GM23338 (cell line): ENCODE results near the gene SYPL2. TPM values are rescaled to one million over a fixed set of nuclear protein-coding genes. Genes with fewer than 3 reads are reported as not detected.
A peak's percentile ranks its signal among the peaks of the same experiment; 100 is the strongest.

Experiments
- ATAC-seq: fragments of 200-7000 bp; cut with Tn5 transposase; 3 replicates; pipeline ENCODE4 v1.9.1; 2020
- DNase-seq: peaks from one replicate; pipeline ENCODE4 v3.0.0-alpha.2; 2015; ENCODE audit warnings: low spot score
- H2AFZ ChIP-seq: fragments of 200-600 bp; sonication (generic); 2 replicates; pipeline ENCODE4 v1.8.0; 2016; ENCODE audit warnings: antibody characterized with exemption, mild to moderate bottlenecking, moderate library complexity
- H3F3A ChIP-seq: fragments of 200-600 bp; sonication (generic); replicated peaks from 2 replicates; pipeline ENCODE4 v1.8.0; 2017; ENCODE audit warnings: antibody characterized with exemption, mixed run types, low read depth
- H3K27ac ChIP-seq: fragments of 200-600 bp; sonication (generic); 2 replicates; pipeline ENCODE4 v1.6.1; 2016; ENCODE audit warnings: low read depth
- H3K27me3 ChIP-seq: fragments of 200-600 bp; sonication (generic); 2 replicates; pipeline ENCODE4 v1.8.0; 2016; ENCODE audit warnings: mild to moderate bottlenecking, mixed run types, moderate library complexity; ENCODE audit not compliant: insufficient read depth
- H3K36me3 ChIP-seq: fragments of 200-600 bp; sonication (generic); 2 replicates; pipeline ENCODE4 v1.8.0; 2016; ENCODE audit warnings: mild to moderate bottlenecking; ENCODE audit not compliant: insufficient read depth
- H3K4me1 ChIP-seq: fragments of 200-600 bp; sonication (generic); 2 replicates; pipeline ENCODE4 v1.8.0; 2016; ENCODE audit warnings: mild to moderate bottlenecking, moderate library complexity; ENCODE audit not compliant: insufficient read depth
- H3K4me2 ChIP-seq: fragments of 200-600 bp; sonication (generic); 2 replicates; pipeline ENCODE4 v1.7.1; 2017; ENCODE audit warnings: mixed run types
- H3K4me3 ChIP-seq: fragments of 200-600 bp; sonication (generic); 2 replicates; pipeline ENCODE4 v1.6.1; 2016; ENCODE audit warnings: mixed run types
- H3K79me2 ChIP-seq: fragments of 200-600 bp; sonication (generic); replicated peaks from 2 replicates; pipeline ENCODE4 v1.8.0; 2017; ENCODE audit warnings: mild to moderate bottlenecking; ENCODE audit not compliant: insufficient read depth
- H3K9me2 ChIP-seq: fragments of 200-600 bp; sonication (generic); 2 replicates; pipeline ENCODE4 v1.8.0; 2017; ENCODE audit not compliant: insufficient read depth
- H4K20me1 ChIP-seq: fragments of 200-600 bp; sonication (generic); replicated peaks from 2 replicates; pipeline ENCODE4 v1.8.0; 2017; ENCODE audit warnings: mild to moderate bottlenecking; ENCODE audit not compliant: insufficient read depth
- H3K27ac Mint-ChIP-seq: 2 replicates; pipeline ENCODE4 v1.8.0; 2020; ENCODE audit warnings: inconsistent platforms, mild to moderate bottlenecking, moderate library complexity, mixed read lengths
- H3K27me3 Mint-ChIP-seq: 3 replicates; pipeline ENCODE4 v1.8.0; 2022; ENCODE audit warnings: low read depth, mild to moderate bottlenecking, moderate library complexity, mixed read lengths, inconsistent platforms; ENCODE audit not compliant: insufficient read depth, poor library complexity
- H3K36me3 Mint-ChIP-seq: 3 replicates; pipeline ENCODE4 v1.8.0; 2021; ENCODE audit warnings: low read depth, mild to moderate bottlenecking, inconsistent platforms, moderate library complexity, mixed read lengths
- H3K4me1 Mint-ChIP-seq: 3 replicates; pipeline ENCODE4 v1.8.0; 2020; ENCODE audit warnings: mild to moderate bottlenecking, inconsistent platforms, mixed read lengths
- H3K4me3 Mint-ChIP-seq: 3 replicates; pipeline ENCODE4 v1.8.0; 2021; ENCODE audit warnings: moderate library complexity, mild to moderate bottlenecking, inconsistent platforms, mixed read lengths
- H3K9me3 Mint-ChIP-seq: 3 replicates; pipeline ENCODE4 v1.8.0; 2020; ENCODE audit warnings: moderate library complexity, mild to moderate bottlenecking, inconsistent platforms, mixed read lengths
- POLR2AphosphoS5 ChIP-seq: IDR thresholded peaks from 2 replicates; pipeline ENCODE4 v1.6.1; 2016; ENCODE audit warnings: antibody characterized with exemption, low read depth
- ZNF114 ChIP-seq: fragments of 250-450 bp; sonication (Bioruptor Pico); IDR thresholded peaks from 2 replicates; pipeline ENCODE4 v1.5.0; 2020; ENCODE audit warnings: mild to moderate bottlenecking, moderate library complexity
- polyA plus RNA-seq: library from polyadenylated mRNA; unstranded; fragments of >200 nt; fragmentation: Nextera tagmentation; extraction: Ambion mirVana; gene quantifications from 2 replicates; pipeline ENCODE4 v1.2.1, GENCODE V29; 2016
- total RNA-seq: library from RNA; depleted of rRNA; stranded (reverse); fragments of >200 nt; shearing (Covaris generic); gene quantifications from 2 replicates; pipeline ENCODE4 v1.2.3, GENCODE V29; 2014
- TF ChIP-seq, protein P1 (sequence below): fragments of 250-450 bp; sonication (Bioruptor Pico); IDR thresholded peaks from 2 replicates; pipeline ENCODE4 v1.5.0; 2020; ENCODE audit warnings: mild to moderate bottlenecking, moderate library complexity
- TF ChIP-seq, protein P2 (sequence below): IDR thresholded peaks from one replicate; pipeline ENCODE4 v1.6.1; 2018; ENCODE audit warnings: antibody characterized with exemption; ENCODE audit not compliant: unreplicated experiment

SYPL2 gene
- total and polyA plus RNA-seq, 2 experiments from 2014 or later = 0.40 to 0.49 TPM

DNA sequence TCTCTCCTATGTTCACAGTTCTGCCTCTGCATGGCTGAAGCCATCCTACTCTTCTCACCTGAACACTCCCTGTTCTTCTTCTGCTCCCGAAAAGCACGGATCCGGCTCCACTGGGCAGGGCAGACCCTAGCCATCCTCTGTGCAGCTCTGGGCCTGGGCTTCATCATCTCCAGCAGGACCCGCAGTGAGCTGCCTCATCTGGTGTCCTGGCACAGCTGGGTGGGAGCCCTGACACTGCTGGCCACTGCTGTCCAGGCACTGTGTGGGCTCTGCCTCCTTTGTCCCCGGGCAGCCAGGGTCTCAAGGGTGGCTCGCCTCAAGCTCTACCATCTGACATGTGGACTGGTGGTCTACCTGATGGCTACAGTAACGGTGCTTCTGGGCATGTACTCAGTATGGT, 29.4 kb downstream of the SYPL2 start:
- peaks cover 24% of the 10 kb centered on the region for H3K4me1 Mint-ChIP-seq
- no peaks in the 10 kb centered on the region for H3K27me3 ChIP-seq
- DNase-seq (no peak), ATAC-seq (no peak)
- no peak overlapping the region for H3K4me2 ChIP-seq
- no peaks in the 10 kb centered on the region for H3K36me3 ChIP-seq
- H3K79me2 ChIP-seq = no peaks in the 10 kb centered on the region
- H3K4me3 Mint-ChIP-seq = peak overlapping the region; percentile 93
- TF ChIP-seq, protein P1, sequence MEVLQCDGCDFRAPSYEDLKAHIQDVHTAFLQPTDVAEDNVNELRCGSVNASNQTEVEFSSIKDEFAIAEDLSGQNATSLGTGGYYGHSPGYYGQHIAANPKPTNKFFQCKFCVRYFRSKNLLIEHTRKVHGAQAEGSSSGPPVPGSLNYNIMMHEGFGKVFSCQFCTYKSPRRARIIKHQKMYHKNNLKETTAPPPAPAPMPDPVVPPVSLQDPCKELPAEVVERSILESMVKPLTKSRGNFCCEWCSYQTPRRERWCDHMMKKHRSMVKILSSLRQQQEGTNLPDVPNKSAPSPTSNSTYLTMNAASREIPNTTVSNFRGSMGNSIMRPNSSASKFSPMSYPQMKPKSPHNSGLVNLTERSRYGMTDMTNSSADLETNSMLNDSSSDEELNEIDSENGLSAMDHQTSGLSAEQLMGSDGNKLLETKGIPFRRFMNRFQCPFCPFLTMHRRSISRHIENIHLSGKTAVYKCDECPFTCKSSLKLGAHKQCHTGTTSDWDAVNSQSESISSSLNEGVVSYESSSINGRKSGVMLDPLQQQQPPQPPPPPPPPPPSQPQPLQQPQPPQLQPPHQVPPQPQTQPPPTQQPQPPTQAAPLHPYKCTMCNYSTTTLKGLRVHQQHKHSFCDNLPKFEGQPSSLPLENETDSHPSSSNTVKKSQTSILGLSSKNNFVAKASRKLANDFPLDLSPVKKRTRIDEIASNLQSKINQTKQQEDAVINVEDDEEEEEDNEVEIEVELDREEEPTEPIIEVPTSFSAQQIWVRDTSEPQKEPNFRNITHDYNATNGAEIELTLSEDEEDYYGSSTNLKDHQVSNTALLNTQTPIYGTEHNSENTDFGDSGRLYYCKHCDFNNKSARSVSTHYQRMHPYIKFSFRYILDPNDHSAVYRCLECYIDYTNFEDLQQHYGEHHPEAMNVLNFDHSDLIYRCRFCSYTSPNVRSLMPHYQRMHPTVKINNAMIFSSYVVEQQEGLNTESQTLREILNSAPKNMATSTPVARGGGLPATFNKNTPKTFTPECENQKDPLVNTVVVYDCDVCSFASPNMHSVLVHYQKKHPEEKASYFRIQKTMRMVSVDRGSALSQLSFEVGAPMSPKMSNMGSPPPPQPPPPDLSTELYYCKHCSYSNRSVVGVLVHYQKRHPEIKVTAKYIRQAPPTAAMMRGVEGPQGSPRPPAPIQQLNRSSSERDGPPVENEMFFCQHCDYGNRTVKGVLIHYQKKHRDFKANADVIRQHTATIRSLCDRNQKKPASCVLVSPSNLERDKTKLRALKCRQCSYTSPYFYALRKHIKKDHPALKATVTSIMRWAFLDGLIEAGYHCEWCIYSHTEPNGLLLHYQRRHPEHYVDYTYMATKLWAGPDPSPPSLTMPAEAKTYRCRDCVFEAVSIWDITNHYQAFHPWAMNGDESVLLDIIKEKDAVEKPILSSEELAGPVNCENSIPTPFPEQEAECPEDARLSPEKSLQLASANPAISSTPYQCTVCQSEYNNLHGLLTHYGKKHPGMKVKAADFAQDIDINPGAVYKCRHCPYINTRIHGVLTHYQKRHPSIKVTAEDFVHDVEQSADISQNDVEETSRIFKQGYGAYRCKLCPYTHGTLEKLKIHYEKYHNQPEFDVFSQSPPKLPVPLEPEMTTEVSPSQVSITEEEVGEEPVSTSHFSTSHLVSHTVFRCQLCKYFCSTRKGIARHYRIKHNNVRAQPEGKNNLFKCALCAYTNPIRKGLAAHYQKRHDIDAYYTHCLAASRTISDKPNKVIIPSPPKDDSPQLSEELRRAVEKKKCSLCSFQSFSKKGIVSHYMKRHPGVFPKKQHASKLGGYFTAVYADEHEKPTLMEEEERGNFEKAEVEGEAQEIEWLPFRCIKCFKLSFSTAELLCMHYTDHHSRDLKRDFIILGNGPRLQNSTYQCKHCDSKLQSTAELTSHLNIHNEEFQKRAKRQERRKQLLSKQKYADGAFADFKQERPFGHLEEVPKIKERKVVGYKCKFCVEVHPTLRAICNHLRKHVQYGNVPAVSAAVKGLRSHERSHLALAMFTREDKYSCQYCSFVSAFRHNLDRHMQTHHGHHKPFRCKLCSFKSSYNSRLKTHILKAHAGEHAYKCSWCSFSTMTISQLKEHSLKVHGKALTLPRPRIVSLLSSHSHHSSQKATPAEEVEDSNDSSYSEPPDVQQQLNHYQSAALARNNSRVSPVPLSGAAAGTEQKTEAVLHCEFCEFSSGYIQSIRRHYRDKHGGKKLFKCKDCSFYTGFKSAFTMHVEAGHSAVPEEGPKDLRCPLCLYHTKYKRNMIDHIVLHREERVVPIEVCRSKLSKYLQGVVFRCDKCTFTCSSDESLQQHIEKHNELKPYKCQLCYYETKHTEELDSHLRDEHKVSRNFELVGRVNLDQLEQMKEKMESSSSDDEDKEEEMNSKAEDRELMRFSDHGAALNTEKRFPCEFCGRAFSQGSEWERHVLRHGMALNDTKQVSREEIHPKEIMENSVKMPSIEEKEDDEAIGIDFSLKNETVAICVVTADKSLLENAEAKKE (CRISPR knock-in tag) = no peak
- no peak for TF ChIP-seq ZNF114
- TF ChIP-seq POLR2AphosphoS5 = no peak
- peaks cover 16% of the 10 kb centered on the region for H3K4me1 ChIP-seq
- no peaks in the 10 kb centered on the region for H3K9me2 ChIP-seq
- H3K27me3 Mint-ChIP-seq = peaks cover 19% of the 10 kb centered on the region
- H3K36me3 Mint-ChIP-seq = peaks cover 11% of the 10 kb centered on the region
- H3K27ac ChIP-seq = no peak overlapping the region
- H3K27ac Mint-ChIP-seq = no peak overlapping the region
- H3F3A ChIP-seq = no peaks in the 10 kb centered on the region; the same call in 1 of the 2 replicates
- H2AFZ ChIP-seq = no peak overlapping the region
- H3K9me3 Mint-ChIP-seq = no peaks in the 10 kb centered on the region
- no peak overlapping the region for H3K4me3 ChIP-seq
- no peaks in the 10 kb centered on the region for H4K20me1 ChIP-seq

DNA sequence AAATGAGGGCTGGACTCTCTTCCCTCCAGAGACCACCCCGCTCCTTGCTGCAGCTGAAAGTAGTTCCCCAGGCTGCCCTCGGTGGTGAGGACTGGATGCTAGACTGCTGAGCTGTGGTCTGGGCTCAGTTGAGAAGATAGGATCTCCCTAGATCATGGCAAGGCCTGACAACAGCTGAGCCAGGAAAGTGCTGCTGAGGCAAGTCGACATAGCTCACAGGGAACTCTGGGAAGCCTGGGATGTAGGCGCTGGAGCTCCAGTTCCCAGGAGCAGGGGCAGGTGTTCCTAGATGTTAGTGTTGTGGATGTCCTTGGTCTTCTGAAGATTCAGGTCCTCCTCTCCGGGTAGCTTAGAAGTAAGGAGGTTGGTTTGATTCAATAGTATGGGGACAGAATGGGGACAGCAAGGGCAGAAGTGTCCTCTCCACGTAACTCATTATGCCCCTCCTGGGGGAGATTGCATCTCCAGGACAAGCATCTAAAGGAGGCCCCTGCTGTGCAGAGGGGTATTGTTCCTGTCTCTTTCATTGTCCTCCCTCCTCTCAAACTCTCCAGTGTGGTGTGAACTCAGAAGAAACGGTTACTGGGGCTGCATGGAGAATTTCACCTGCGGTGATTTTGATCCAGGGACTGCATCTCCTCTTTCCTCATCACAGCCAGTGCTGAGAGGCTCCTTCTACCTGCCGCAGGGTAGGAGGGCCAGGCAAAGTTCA, 31.3 kb downstream of the SYPL2 start:
- peaks cover 19% of the 10 kb centered on the region for H3K27me3 Mint-ChIP-seq
- DNase-seq = no peak
- Histone ChIP-seq H4K20me1 (no peaks in the 10 kb centered on the region), H3K79me2 (no peaks in the 10 kb centered on the region), H3K4me1 (peaks cover 16% of the 10 kb centered on the region), H3K9me2 (no peaks in the 10 kb centered on the region), H3K27ac (no peak overlapping the region), H3K4me3 (no peak overlapping the region), H3K27me3 (no peaks in the 10 kb centered on the region), H3K4me2 (peak overlapping the region; percentile 55; the same call in 1 of the 2 replicates), H3K36me3 (no peaks in the 10 kb centered on the region), H2AFZ (no peak overlapping the region; the same call in 1 of the 2 replicates), H3F3A (no peaks in the 10 kb centered on the region; the same call in 1 of the 2 replicates)
- H3K4me3 Mint-ChIP-seq = no peak overlapping the region
- peak overlapping the region; percentile 83; the same call in 1 of the 2 replicates for H3K27ac Mint-ChIP-seq
- peaks cover 11% of the 10 kb centered on the region for H3K36me3 Mint-ChIP-seq
- ATAC-seq = peak; percentile 3
- TF ChIP-seq, protein P2, sequence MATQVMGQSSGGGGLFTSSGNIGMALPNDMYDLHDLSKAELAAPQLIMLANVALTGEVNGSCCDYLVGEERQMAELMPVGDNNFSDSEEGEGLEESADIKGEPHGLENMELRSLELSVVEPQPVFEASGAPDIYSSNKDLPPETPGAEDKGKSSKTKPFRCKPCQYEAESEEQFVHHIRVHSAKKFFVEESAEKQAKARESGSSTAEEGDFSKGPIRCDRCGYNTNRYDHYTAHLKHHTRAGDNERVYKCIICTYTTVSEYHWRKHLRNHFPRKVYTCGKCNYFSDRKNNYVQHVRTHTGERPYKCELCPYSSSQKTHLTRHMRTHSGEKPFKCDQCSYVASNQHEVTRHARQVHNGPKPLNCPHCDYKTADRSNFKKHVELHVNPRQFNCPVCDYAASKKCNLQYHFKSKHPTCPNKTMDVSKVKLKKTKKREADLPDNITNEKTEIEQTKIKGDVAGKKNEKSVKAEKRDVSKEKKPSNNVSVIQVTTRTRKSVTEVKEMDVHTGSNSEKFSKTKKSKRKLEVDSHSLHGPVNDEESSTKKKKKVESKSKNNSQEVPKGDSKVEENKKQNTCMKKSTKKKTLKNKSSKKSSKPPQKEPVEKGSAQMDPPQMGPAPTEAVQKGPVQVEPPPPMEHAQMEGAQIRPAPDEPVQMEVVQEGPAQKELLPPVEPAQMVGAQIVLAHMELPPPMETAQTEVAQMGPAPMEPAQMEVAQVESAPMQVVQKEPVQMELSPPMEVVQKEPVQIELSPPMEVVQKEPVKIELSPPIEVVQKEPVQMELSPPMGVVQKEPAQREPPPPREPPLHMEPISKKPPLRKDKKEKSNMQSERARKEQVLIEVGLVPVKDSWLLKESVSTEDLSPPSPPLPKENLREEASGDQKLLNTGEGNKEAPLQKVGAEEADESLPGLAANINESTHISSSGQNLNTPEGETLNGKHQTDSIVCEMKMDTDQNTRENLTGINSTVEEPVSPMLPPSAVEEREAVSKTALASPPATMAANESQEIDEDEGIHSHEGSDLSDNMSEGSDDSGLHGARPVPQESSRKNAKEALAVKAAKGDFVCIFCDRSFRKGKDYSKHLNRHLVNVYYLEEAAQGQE = no peak
- peaks cover 25% of the 10 kb centered on the region for H3K4me1 Mint-ChIP-seq
- H3K9me3 Mint-ChIP-seq = no peaks in the 10 kb centered on the region
